Karpas-422 (cell line): ENCODE results near the gene ADRB1. TPM values are rescaled to one million over a fixed set of nuclear protein-coding genes. Genes with fewer than 3 reads are reported as not detected.

Experiments used
- DNase-seq: peaks from one replicate; pipeline ENCODE4 v3.0.0-alpha.2; 2015
- H2AFZ ChIP-seq: fragments of 200-600 bp; sonication (generic); 2 replicates; pipeline ENCODE4 v1.6.1; 2014; ENCODE audit warnings: antibody characterized with exemption, low read length, mixed read lengths
- H3K27ac ChIP-seq: fragments of 200-600 bp; sonication (generic); 2 replicates; pipeline ENCODE4 v1.5.1; 2014; ENCODE audit warnings: mild to moderate bottlenecking, low read length, moderate library complexity
- H3K27me3 ChIP-seq: fragments of 200-600 bp; sonication (generic); 2 replicates; pipeline ENCODE4 v1.6.1; 2014; ENCODE audit warnings: low read length, mixed read lengths
- H3K36me3 ChIP-seq: fragments of 200-600 bp; sonication (generic); 2 replicates; pipeline ENCODE4 v1.6.1; 2014; ENCODE audit warnings: low read length, mixed read lengths; ENCODE audit not compliant: insufficient read depth
- H3K4me1 ChIP-seq: fragments of 200-600 bp; sonication (generic); 2 replicates; pipeline ENCODE4 v1.6.1; 2014; ENCODE audit warnings: mild to moderate bottlenecking, low read length, mixed read lengths
- H3K4me2 ChIP-seq: fragments of 200-600 bp; sonication (generic); 2 replicates; pipeline ENCODE4 v1.6.1; 2014; ENCODE audit warnings: low read length, low read depth, mild to moderate bottlenecking; ENCODE audit not compliant: poor library complexity, severe bottlenecking
- H3K4me3 ChIP-seq: fragments of 200-600 bp; sonication (generic); 2 replicates; pipeline ENCODE4 v1.5.1; 2014; ENCODE audit warnings: mild to moderate bottlenecking, antibody characterized with exemption, low read length, mixed read lengths
- H3K79me2 ChIP-seq: fragments of 200-600 bp; sonication (generic); 2 replicates; pipeline ENCODE4 v1.6.1; 2014; ENCODE audit warnings: mild to moderate bottlenecking, low read length, mixed read lengths
- H3K9ac ChIP-seq: fragments of 200-600 bp; sonication (generic); 2 replicates; pipeline ENCODE4 v1.6.0; 2014; ENCODE audit warnings: low read length
- H3K9me2 ChIP-seq: fragments of 200-600 bp; sonication (generic), shearing (Covaris generic); replicated peaks from 2 replicates; pipeline ENCODE4 v1.6.0; 2014; ENCODE audit warnings: mild to moderate bottlenecking, low read length, moderate library complexity; ENCODE audit not compliant: insufficient read depth
- H3K9me3 ChIP-seq: fragments of 300-700, 200-600 bp; sonication (generic); 2 replicates; pipeline ENCODE4 v1.6.1; 2014; ENCODE audit warnings: low read length, mixed read lengths
- H4K20me1 ChIP-seq: fragments of 200-600 bp; sonication (generic); 2 replicates; pipeline ENCODE4 v1.6.1; 2014; ENCODE audit warnings: mild to moderate bottlenecking, antibody characterized with exemption, low read length, low read depth; ENCODE audit not compliant: insufficient read depth
- total RNA-seq: library from RNA; depleted of rRNA; stranded (reverse); fragments of >200 nt; shearing (Covaris generic); gene quantifications from 2 replicates; pipeline ENCODE4 v1.2.3, GENCODE V29; 2014; ENCODE audit warnings: low replicate concordance

ADRB1 gene
- total RNA-seq, 1 experiment from 2014 or later, result not detected

DNA sequence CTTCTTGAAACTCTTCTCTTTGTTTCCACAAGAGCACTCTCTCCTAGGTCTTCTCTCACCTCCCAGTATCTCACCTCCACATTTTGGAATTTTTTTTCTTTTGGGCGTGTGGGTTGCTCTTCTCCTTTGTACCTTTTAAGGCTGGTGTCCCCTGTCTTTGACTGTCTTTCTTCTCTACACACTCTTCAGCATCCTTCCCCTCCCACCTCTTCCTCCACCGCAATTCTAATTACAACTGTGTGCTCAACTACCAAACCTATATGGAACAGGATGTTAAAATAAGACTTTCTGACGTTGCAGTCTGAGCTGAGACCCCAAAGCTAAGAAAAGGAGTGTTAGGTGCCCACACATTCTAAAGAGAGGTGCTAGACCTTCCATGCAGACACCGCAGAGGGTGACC, 14.0 kb upstream of the ADRB1 start:
- Histone ChIP-seq H3K79me2 (no peaks in the 10 kb centered on the region), H4K20me1 (no peaks in the 10 kb centered on the region), H2AFZ (no peak overlapping the region), H3K9me2 (no peaks in the 10 kb centered on the region), H3K36me3 (no peaks in the 10 kb centered on the region), H3K4me2 (no peak overlapping the region), H3K27ac (no peak overlapping the region), H3K4me1 (peaks cover 20% of the 10 kb centered on the region), H3K27me3 (no peaks in the 10 kb centered on the region), H3K4me3 (no peak overlapping the region), H3K9ac (no peak overlapping the region), H3K9me3 (no peaks in the 10 kb centered on the region)
- DNase-seq, result no peak

DNA sequence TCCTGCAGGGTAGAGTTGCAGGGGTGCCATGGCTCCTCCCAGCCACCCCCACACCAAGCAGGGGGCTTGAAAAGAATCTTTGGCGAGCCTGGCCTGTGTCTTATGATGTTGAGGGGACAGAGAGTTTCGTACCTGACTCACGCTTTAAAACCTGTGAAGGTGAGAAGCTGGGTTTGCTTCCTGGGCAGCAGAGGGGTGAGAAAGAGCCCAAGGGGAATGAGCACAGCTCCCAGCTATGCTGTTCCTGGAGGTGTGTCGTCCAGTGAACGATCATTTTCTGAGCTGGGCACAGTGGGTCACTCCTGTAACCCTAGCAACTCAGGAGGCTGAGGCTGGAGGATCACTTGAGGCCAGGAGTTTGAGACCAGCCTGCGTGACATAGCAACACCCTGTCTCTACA, 13.5 kb upstream of the ADRB1 start:
- Histone ChIP-seq H3K4me2 (no peak overlapping the region), H3K27me3 (no peaks in the 10 kb centered on the region), H3K27ac (no peak overlapping the region), H3K9me2 (no peaks in the 10 kb centered on the region), H3K9ac (no peak overlapping the region), H3K4me3 (no peak overlapping the region), H4K20me1 (no peaks in the 10 kb centered on the region), H3K36me3 (no peaks in the 10 kb centered on the region), H2AFZ (no peak overlapping the region), H3K4me1 (peaks cover 16% of the 10 kb centered on the region), H3K79me2 (no peaks in the 10 kb centered on the region), H3K9me3 (no peaks in the 10 kb centered on the region)
- DNase-seq, result no peak

GRCh38 chr10:114031073-114031972, 12.3 kb upstream of the ADRB1 start:
- Histone ChIP-seq H2AFZ (no peak overlapping the region), H3K9me3 (no peaks in the 10 kb centered on the region), H3K4me2 (no peak overlapping the region)

GRCh38 chr10:114033566-114033965, 10.1 kb upstream of the ADRB1 start:
- no peak overlapping the region for H3K27ac ChIP-seq
- H3K4me1 ChIP-seq, result no peaks in the 10 kb centered on the region
- no peaks in the 10 kb centered on the region for H4K20me1 ChIP-seq

More at GRCh38 chr10:114031073-114031972, 12.3 kb upstream of the ADRB1 start:
- no peaks in the 10 kb centered on the region for H4K20me1 ChIP-seq
- H3K9ac ChIP-seq, result no peak overlapping the region
- no peaks in the 10 kb centered on the region for H3K9me2 ChIP-seq
- H3K79me2 ChIP-seq, result no peaks in the 10 kb centered on the region
- no peak overlapping the region for H3K4me3 ChIP-seq
- peaks cover 6% of the 10 kb centered on the region; the same call in 1 of the 2 replicates for H3K4me1 ChIP-seq
- H3K27me3 ChIP-seq, result no peaks in the 10 kb centered on the region
- no peak overlapping the region for H3K27ac ChIP-seq
- no peak for DNase-seq
- no peaks in the 10 kb centered on the region for H3K36me3 ChIP-seq

GRCh38 chr10:114034923-114035645, 8.6 kb upstream of the ADRB1 start:
- Histone ChIP-seq H3K9me3 (no peaks in the 10 kb centered on the region), H3K4me2 (no peak overlapping the region), H3K4me1 (no peaks in the 10 kb centered on the region), H3K4me3 (no peak overlapping the region), H2AFZ (no peak overlapping the region), H4K20me1 (no peaks in the 10 kb centered on the region), H3K36me3 (no peaks in the 10 kb centered on the region), H3K27ac (no peak overlapping the region), H3K9ac (no peak overlapping the region), H3K27me3 (no peaks in the 10 kb centered on the region), H3K9me2 (no peaks in the 10 kb centered on the region), H3K79me2 (no peaks in the 10 kb centered on the region)
- no peak for DNase-seq

More at GRCh38 chr10:114033566-114033965, 10.1 kb upstream of the ADRB1 start:
- Histone ChIP-seq H3K4me2 (no peak overlapping the region), H3K27me3 (no peaks in the 10 kb centered on the region), H3K36me3 (no peaks in the 10 kb centered on the region), H3K4me3 (no peak overlapping the region), H3K9me2 (no peaks in the 10 kb centered on the region), H2AFZ (no peak overlapping the region), H3K9ac (no peak overlapping the region), H3K9me3 (no peaks in the 10 kb centered on the region), H3K79me2 (no peaks in the 10 kb centered on the region)
- no peak for DNase-seq

- Histone ChIP-seq H3K27me3 (no peaks in the 10 kb centered on the region), H3K79me2 (no peaks in the 10 kb centered on the region), H3K27ac (no peak overlapping the region)
Measured at GRCh38 chr10:114035791-114036190, 7.9 kb upstream of the ADRB1 start.

GRCh38 chr10:114038819-114039218, 4.8 kb upstream of the ADRB1 start:
- Histone ChIP-seq H4K20me1 (no peaks in the 10 kb centered on the region), H3K36me3 (no peaks in the 10 kb centered on the region), H3K79me2 (no peaks in the 10 kb centered on the region), H3K27me3 (no peaks in the 10 kb centered on the region), H2AFZ (no peak overlapping the region), H3K27ac (no peak overlapping the region), H3K9me3 (no peaks in the 10 kb centered on the region), H3K4me3 (no peak overlapping the region), H3K9me2 (no peaks in the 10 kb centered on the region), H3K9ac (no peak overlapping the region), H3K4me1 (no peaks in the 10 kb centered on the region), H3K4me2 (no peak overlapping the region)
- DNase-seq, result no peak

More at GRCh38 chr10:114035791-114036190, 7.9 kb upstream of the ADRB1 start:
- no peaks in the 10 kb centered on the region for H4K20me1 ChIP-seq
- no peak overlapping the region for H3K9ac ChIP-seq
- DNase-seq, result no peak
- no peak overlapping the region for H3K4me3 ChIP-seq
- H3K4me2 ChIP-seq, result no peak overlapping the region
- H3K9me2 ChIP-seq, result no peaks in the 10 kb centered on the region
- no peaks in the 10 kb centered on the region for H3K4me1 ChIP-seq
- H3K36me3 ChIP-seq, result no peaks in the 10 kb centered on the region
- H3K9me3 ChIP-seq, result no peaks in the 10 kb centered on the region
- H2AFZ ChIP-seq, result no peak overlapping the region

DNA sequence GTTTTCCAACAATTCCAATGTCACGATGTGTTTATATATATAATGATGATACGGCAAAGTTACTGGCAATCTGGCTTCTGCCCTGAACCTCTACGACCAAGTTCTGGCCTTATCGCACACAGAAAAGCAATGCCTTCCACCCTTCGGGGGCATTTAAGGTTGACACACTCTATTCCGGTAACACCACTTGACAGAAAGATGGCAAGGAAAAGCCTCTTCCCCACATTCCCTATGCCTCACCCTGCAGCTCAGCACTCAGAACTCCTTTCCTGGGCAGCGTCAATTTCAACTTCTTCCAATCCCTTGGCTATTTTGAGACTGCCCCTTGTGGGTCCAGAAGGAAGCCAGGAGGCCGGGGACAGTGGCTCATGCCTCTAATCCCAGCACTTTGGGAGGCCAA, 2.5 kb upstream of the ADRB1 start:
- no peak overlapping the region for H2AFZ ChIP-seq
- no peak for DNase-seq
- H3K9me3 ChIP-seq, result no peaks in the 10 kb centered on the region
- no peaks in the 10 kb centered on the region for H3K36me3 ChIP-seq
- no peak overlapping the region for H3K27ac ChIP-seq
- H3K27me3 ChIP-seq, result no peaks in the 10 kb centered on the region
- H3K4me1 ChIP-seq, result no peaks in the 10 kb centered on the region
- H3K9me2 ChIP-seq, result no peaks in the 10 kb centered on the region
- H3K9ac ChIP-seq, result no peak overlapping the region
- H3K79me2 ChIP-seq, result no peaks in the 10 kb centered on the region
- no peak overlapping the region for H3K4me3 ChIP-seq
- no peak overlapping the region for H3K4me2 ChIP-seq
- H4K20me1 ChIP-seq, result no peaks in the 10 kb centered on the region
